Breast epithelium (tissue), 4 donors: Measurements from ENCODE around the gene KDM3B. TPM values are rescaled to one million over a fixed set of nuclear protein-coding genes. Genes with fewer than 3 reads are reported as not detected.

Source experiments
- DNase-seq, 2 donors: peaks; one replicate each; pipeline ENCODE4 v3.0.0-alpha.2; 2019; ENCODE audit warnings: low spot score in 2 of 2
- H3K27ac ChIP-seq, 2 donors: fragments of 200-600 bp; sonication (generic) in 1 of 2; one replicate each; pipeline ENCODE4 v1.5.1; 2016 to 2019; ENCODE audit warnings: mild to moderate bottlenecking in 1 of 2
- H3K27me3 ChIP-seq, 2 donors: fragments of 200-600 bp; sonication (generic) in 1 of 2; one replicate each; pipeline versions ENCODE4 v1.5.1 to v1.6.0; 2017 to 2019; ENCODE audit warnings: control low read depth in 1 of 2, mild to moderate bottlenecking in 1 of 2
- H3K36me3 ChIP-seq: fragments of 200-600 bp; one replicate; pipeline ENCODE4 v1.5.1; 2019
- H3K4me1 ChIP-seq, 2 donors: fragments of 200-600 bp; sonication (generic); one replicate each; pipeline ENCODE4 v1.5.1; 2016 to 2019; ENCODE audit warnings: control low read depth in 1 of 2
- H3K4me3 ChIP-seq, 3 donors: fragments of 200-600 bp; sonication (generic); 1 replicate in 2 of 3; 2 replicates in 1 of 3; pipeline ENCODE4 v1.5.1; 2016 to 2019; ENCODE audit warnings: mild to moderate bottlenecking in 3 of 3, moderate library complexity in 2 of 3
- H3K9me3 ChIP-seq, 2 donors: fragments of 200-600 bp; sonication (generic) in 1 of 2; one replicate each; pipeline ENCODE4 v1.5.1; 2016 to 2019; ENCODE audit warnings: control low read depth in 1 of 2
- CTCF ChIP-seq, 3 donors: fragments of 450-650 bp; IDR thresholded peaks; one replicate each; pipeline ENCODE4 v1.5.1; 2016 to 2017; ENCODE audit warnings: antibody characterized with exemption in 3 of 3, mild to moderate bottlenecking in 3 of 3, moderate library complexity in 3 of 3
- POLR2A ChIP-seq: fragments of 450-650 bp; IDR thresholded peaks from one replicate; pipeline ENCODE4 v1.6.1; 2016; ENCODE audit warnings: antibody characterized with exemption, mild to moderate bottlenecking, moderate library complexity
- POLR2AphosphoS5 ChIP-seq, 3 donors: sonication (generic); formaldehyde crosslinking; IDR thresholded peaks; one replicate each; pipeline ENCODE4 v1.6.1; 2017; ENCODE audit warnings: antibody characterized with exemption in 3 of 3
- intact Hi-C: fragments of 100-400 bp; cut with DNase I; formaldehyde crosslinking; loops from one replicate; pipeline ENCODE4 v1.15.1; 2023; ENCODE audit warnings: low total_unique reads
- total RNA-seq, 3 donors: library from RNA; depleted of rRNA; stranded (reverse); fragments of >200 nt; gene quantifications; one replicate each; pipeline ENCODE4 v1.1.0, GENCODE V29; 2016

The KDM3B gene
- total RNA-seq, 3 donors from 2014 or later, result 61.3 to 85.0 (median 66.5) TPM

- Histone ChIP-seq H3K36me3 (no peaks in the 10 kb centered on the region), H3K4me1 (peaks cover 0 to 13% of the 10 kb centered on the region in 2 donors), H3K27me3 (no peaks in the 10 kb centered on the region), H3K4me3 (peak within 1 kb of the TSS; percentile 70 to 98 (median 90)), H3K9me3 (no peaks in the 10 kb centered on the region), H3K27ac (peak within 1 kb of the TSS; percentile 98 to 99)
- intact Hi-C loops, result no loop called here
- DNase-seq, result peak; percentile 89 to 96
- TF ChIP-seq POLR2A (peak; percentile 98), CTCF (IDR thresholded peaks at IDR 0.05) (peak in 2 of 3 donors; percentile 29 to 36), POLR2AphosphoS5 (IDR thresholded peaks at IDR 0.05) (peak; percentile 98 to 99 (median 99))
Measured at GRCh38 chr5:138337685-138338410, 14.6 kb upstream of the KDM3B start, which contains the start of gene FAM53C. Gene FAM53C, plus strand, starts transcription at chr5:138338266. Its CDS starts 3,070 bp downstream, at chr5:138341336.

- TF ChIP-seq POLR2AphosphoS5 (IDR thresholded peaks at IDR 0.05) (no peak), POLR2A (no peak), CTCF (IDR thresholded peaks at IDR 0.05) (no peak)
- peak overlapping the region; percentile 70 to 98 (median 90) for H3K4me3 ChIP-seq
- intact Hi-C loops, result no loop called here
- H3K27me3 ChIP-seq, result no peaks in the 10 kb centered on the region
- peaks cover 0 to 13% of the 10 kb centered on the region in 2 donors for H3K4me1 ChIP-seq
- no peaks in the 10 kb centered on the region for H3K36me3 ChIP-seq
- H3K27ac ChIP-seq, result peak overlapping the region; percentile 98 to 99
- no peaks in the 10 kb centered on the region for H3K9me3 ChIP-seq
- no peak for DNase-seq
Measured at GRCh38 chr5:138338411-138339090, 13.9 kb upstream of the KDM3B start.

DNA sequence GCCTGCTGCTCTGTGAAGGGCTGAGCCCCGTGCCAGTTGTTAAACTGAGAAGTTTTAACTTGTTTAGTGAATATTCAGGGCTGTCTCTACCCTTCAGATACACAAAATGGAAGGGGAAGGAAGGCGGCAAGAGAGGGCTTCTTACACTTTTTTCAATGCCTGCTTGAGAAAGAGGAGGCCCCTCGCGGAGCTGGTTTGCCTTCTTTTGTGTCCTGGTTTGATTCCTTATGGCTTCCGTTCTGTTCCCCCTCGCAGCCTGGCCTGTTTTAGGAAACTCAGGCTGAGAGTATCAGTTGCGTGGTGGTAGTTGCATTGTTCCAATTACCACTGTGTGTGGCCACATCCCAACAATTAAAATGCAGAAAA lies 13.4 kb upstream of the KDM3B start:
- Histone ChIP-seq H3K4me3 (peak overlapping the region; percentile 70 to 98 (median 90)), H3K9me3 (no peaks in the 10 kb centered on the region), H3K4me1 (peaks cover 0 to 13% of the 10 kb centered on the region in 2 donors), H3K36me3 (no peaks in the 10 kb centered on the region), H3K27me3 (no peaks in the 10 kb centered on the region), H3K27ac (peak overlapping the region; percentile 98 to 99)
- TF ChIP-seq CTCF (IDR thresholded peaks at IDR 0.05) (no peak), POLR2A (no peak), POLR2AphosphoS5 (IDR thresholded peaks at IDR 0.05) (no peak)
- intact Hi-C loops, result no loop called here
- DNase-seq, result peak in 1 of 2 donors; percentile 23

- no peak for DNase-seq
- H3K4me1 ChIP-seq, result peaks cover 0 to 13% of the 10 kb centered on the region in 2 donors
- H3K9me3 ChIP-seq, result no peaks in the 10 kb centered on the region
- peak overlapping the region; percentile 98 to 99 for H3K27ac ChIP-seq
- TF ChIP-seq POLR2AphosphoS5 (IDR thresholded peaks at IDR 0.05) (no peak), CTCF (IDR thresholded peaks at IDR 0.05) (no peak), POLR2A (no peak)
- H3K4me3 ChIP-seq, result peak overlapping the region; percentile 70 to 98 (median 90)
- H3K36me3 ChIP-seq, result no peaks in the 10 kb centered on the region
- no peaks in the 10 kb centered on the region for H3K27me3 ChIP-seq
- intact Hi-C loops, result no loop called here
Measured at GRCh38 chr5:138339464-138339863, 13.0 kb upstream of the KDM3B start.

GRCh38 chr5:138340008-138340407 lies 12.5 kb upstream of the KDM3B start:
- Histone ChIP-seq H3K27ac (peak overlapping the region in 1 of 2 donors; percentile 99), H3K4me3 (peak overlapping the region in 2 of 3 donors; percentile 90 to 98)

More at GRCh38 chr5:138340008-138340407, 12.5 kb upstream of the KDM3B start:
- intact Hi-C loops, result no loop called here
- Histone ChIP-seq H3K9me3 (no peaks in the 10 kb centered on the region), H3K4me1 (peaks cover 0 to 13% of the 10 kb centered on the region in 2 donors), H3K36me3 (peaks cover 3% of the 10 kb centered on the region), H3K27me3 (no peaks in the 10 kb centered on the region)
- no peak for TF ChIP-seq POLR2AphosphoS5 (IDR thresholded peaks at IDR 0.05)
- no peak for TF ChIP-seq POLR2A
- TF ChIP-seq CTCF (IDR thresholded peaks at IDR 0.05), result no peak
- no peak for DNase-seq
